Calu3 (cell line): Measurements from ENCODE around the gene AP2B1. TPM values are rescaled to one million over a fixed set of nuclear protein-coding genes. Genes with fewer than 3 reads are reported as not detected.
"Not testable (repeated sequence)": the region's sequence is repeated elsewhere in the genome, so short reads cannot be mapped to it uniquely, and the experiment has no call there.

Experiments
- BruUV-seq: library from RNA; stranded (reverse); fragments of 400-500 nt; replicated peaks from 2 replicates; lab custom pipeline; 2021; lab: Mats Ljungman, UMichigan
- CTCF ChIA-PET: fragments of 300-600 bp; sonication (Branson Sonifier 250); formaldehyde crosslinking; loops from one replicate; lab custom pipeline; 2022; ENCODE audit warnings: antibody characterized with exemption; lab: Charles Lee
- DNase-seq: peaks from one replicate; pipeline ENCODE4 v3.0.0; 2022
- H3K27ac Mint-ChIP-seq: one replicate; pipeline ENCODE4 v1.8.0; 2022; ENCODE audit warnings: mixed read lengths; ENCODE audit not compliant: unreplicated experiment
- H3K27me3 Mint-ChIP-seq: one replicate; pipeline ENCODE4 v1.8.0; 2022; ENCODE audit warnings: mixed read lengths; ENCODE audit not compliant: unreplicated experiment
- H3K36me3 Mint-ChIP-seq: one replicate; pipeline ENCODE4 v1.8.0; 2022; ENCODE audit warnings: mild to moderate bottlenecking, moderate library complexity, mixed read lengths; ENCODE audit not compliant: insufficient read depth, unreplicated experiment
- H3K4me1 Mint-ChIP-seq: one replicate; pipeline ENCODE4 v1.8.0; 2022; ENCODE audit warnings: mild to moderate bottlenecking, low read depth, mixed read lengths; ENCODE audit not compliant: unreplicated experiment
- H3K4me3 Mint-ChIP-seq: one replicate; pipeline ENCODE4 v1.8.0; 2022; ENCODE audit warnings: mild to moderate bottlenecking, low read depth, moderate library complexity, mixed read lengths; ENCODE audit not compliant: unreplicated experiment
- H3K9me3 Mint-ChIP-seq: one replicate; pipeline ENCODE4 v1.8.0; 2022; ENCODE audit warnings: low read depth, mixed read lengths; ENCODE audit not compliant: unreplicated experiment
- CTCF ChIP-seq: fragments of 200-600 bp; IDR thresholded peaks from one replicate; pipeline ENCODE4 v1.8.0; 2022; ENCODE audit warnings: antibody characterized with exemption; ENCODE audit not compliant: unreplicated experiment
- intact Hi-C: fragments of 100-400 bp; cut with micrococcal nuclease; formaldehyde crosslinking; loops from one replicate; pipeline ENCODE4 v1.10.0; 2022; ENCODE audit not compliant: unreplicated experiment
- total RNA-seq: library from RNA; stranded (reverse); gene quantifications from 2 replicates; pipeline ENCODE4 v1.2.3, GENCODE V29; 2022

The AP2B1 gene
- total RNA-seq, 1 experiment from 2014 or later: 309 TPM

GRCh38 chr17:35698800-35699199 is 111.7 kb downstream of the AP2B1 start:
- intact Hi-C loops: no loop called here
- H3K4me1 Mint-ChIP-seq: no peaks in the 10 kb centered on the region
- H3K27me3 Mint-ChIP-seq: no peaks in the 10 kb centered on the region
- no peak overlapping the region for H3K27ac Mint-ChIP-seq
- DNase-seq: no peak
- H3K9me3 Mint-ChIP-seq: no peaks in the 10 kb centered on the region
- CTCF ChIA-PET: no interaction called here
- peaks cover 27% of the 10 kb centered on the region for H3K36me3 Mint-ChIP-seq
- TF ChIP-seq CTCF: no peak
- no TSS peak for BruUV-seq
- no peak overlapping the region for H3K4me3 Mint-ChIP-seq

- Mint-ChIP-seq H3K27ac (no peak overlapping the region), H3K27me3 (no peaks in the 10 kb centered on the region), H3K36me3 (peaks cover 24% of the 10 kb centered on the region), H3K4me3 (no peak overlapping the region), H3K4me1 (no peaks in the 10 kb centered on the region), H3K9me3 (no peaks in the 10 kb centered on the region)
- no TSS peak for BruUV-seq
- DNase-seq: no peak
- intact Hi-C loops: no loop called here
- CTCF ChIA-PET: no interaction called here
- no peak for TF ChIP-seq CTCF
Measured at GRCh38 chr17:35700150-35700549, 113.0 kb downstream of the AP2B1 start.

DNA sequence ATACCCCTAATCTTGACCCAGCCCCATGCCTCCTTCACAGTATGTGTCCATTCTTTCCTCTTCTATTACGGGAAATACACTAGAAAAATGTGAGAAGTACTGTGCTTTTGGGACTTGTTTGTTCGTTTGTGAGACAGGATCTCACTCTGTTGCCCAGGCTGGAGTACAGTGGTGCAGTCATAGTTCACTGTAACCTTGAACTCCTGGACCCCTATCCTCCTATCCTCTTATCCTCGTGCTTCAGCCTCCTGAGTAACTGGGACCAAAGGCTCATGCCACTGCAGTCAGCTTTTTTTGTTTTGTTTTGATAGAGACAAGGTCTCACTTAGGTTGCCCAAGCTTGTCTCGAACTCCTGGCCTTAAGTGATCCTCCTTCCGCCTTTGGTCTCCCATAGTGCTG is 114.4 kb downstream of the AP2B1 start:
- Mint-ChIP-seq H3K27me3 (no peaks in the 10 kb centered on the region), H3K27ac (no peak overlapping the region), H3K9me3 (no peaks in the 10 kb centered on the region), H3K4me1 (no peaks in the 10 kb centered on the region), H3K36me3 (peaks cover 17% of the 10 kb centered on the region), H3K4me3 (no peak overlapping the region)
- CTCF ChIA-PET: interaction anchor here (0.6 kb wide), 1 partner anchor 50 kb away, joined by 3 read pairs; no protein-coding TSS in a partner anchor
- TF ChIP-seq CTCF: no peak
- intact Hi-C loops: no loop called here
- DNase-seq: no peak
- BruUV-seq: no TSS peak

DNA sequence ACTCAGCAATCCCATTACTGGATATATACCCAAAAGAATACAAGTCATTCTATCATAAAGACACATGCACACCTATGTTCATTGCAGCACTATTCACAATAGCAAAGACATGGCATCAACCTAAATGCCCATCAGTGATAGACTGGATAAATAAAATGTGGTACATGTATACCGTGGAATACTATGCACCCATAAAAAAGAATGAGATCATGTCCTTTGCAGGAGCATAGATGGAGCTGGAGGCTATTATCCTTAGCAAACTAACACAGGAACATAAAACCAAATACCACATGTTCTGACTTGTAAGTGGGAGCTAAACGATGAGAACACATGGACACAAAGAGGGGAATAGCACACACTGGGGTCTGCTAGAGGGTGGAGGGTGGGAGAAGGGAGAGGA is 116.2 kb downstream of the AP2B1 start:
- not testable (repeated sequence) for BruUV-seq, H3K4me3 Mint-ChIP-seq

DNA sequence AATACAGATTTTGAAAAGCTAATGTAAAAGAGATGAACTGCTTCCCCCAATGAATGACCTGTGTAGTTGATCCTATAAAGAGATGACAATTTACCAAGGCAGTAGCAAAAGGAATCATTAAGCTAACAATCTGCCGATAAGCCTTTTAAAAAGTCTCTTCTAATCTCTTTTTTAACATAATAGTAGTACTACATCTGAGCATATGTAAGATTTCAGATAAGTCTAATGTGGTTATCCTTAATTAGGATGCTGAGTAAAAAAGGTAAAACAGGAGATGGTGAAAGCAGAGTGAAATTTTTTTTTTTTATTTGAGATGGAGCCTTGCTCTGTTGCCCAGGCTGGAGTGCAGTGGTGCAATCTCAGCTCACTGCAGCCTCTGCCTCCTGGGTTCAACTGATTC is 118.1 kb downstream of the AP2B1 start:
- no peak for TF ChIP-seq CTCF
- Mint-ChIP-seq H3K36me3 (peaks cover 15% of the 10 kb centered on the region), H3K4me1 (peaks cover 16% of the 10 kb centered on the region), H3K27ac (no peak overlapping the region), H3K27me3 (no peaks in the 10 kb centered on the region), H3K4me3 (no peak overlapping the region), H3K9me3 (no peaks in the 10 kb centered on the region)
- intact Hi-C loops: no loop called here
- DNase-seq: no peak
- CTCF ChIA-PET: interaction anchor here (1.0 kb wide), 1 partner anchor 16 kb away, joined by 3 read pairs; no protein-coding TSS in a partner anchor
- BruUV-seq: no TSS peak

More for the DNA sequence above, 116.2 kb downstream of the AP2B1 start:
- H3K27me3 Mint-ChIP-seq, DNase-seq, intact Hi-C loops, H3K9me3 Mint-ChIP-seq, H3K27ac Mint-ChIP-seq, H3K4me1 Mint-ChIP-seq: not testable (repeated sequence)
- peaks cover 13% of the 10 kb centered on the region for H3K36me3 Mint-ChIP-seq
- CTCF ChIA-PET: interaction anchor here (0.6 kb wide), 1 partner anchor 1196 kb away, joined by 5 read pairs; no protein-coding TSS in a partner anchor
